Measurements from ENCODE around the gene CDKL4.

CDKL4 gene

GRCh38 chr2:39218391-39218790, 25.4 kb downstream of the CDKL4 start:
- no peak overlapping the region for H3K4me3 ChIP-seq (ENCODE audit: low read depth, low read length)
- no peak for TF ChIP-seq CTCF (IDR thresholded peaks at IDR 0.05; ENCODE audit: borderline replicate concordance, insufficient read depth, low read depth, low read length)

- TF ChIP-seq CTCF (IDR thresholded peaks at IDR 0.05; ENCODE audit: borderline replicate concordance, insufficient read depth, low read depth, low read length), result no peak
- H3K4me3 ChIP-seq (ENCODE audit: low read depth, low read length), result no peak overlapping the region
These were observed 26.6 kb downstream of the CDKL4 start for GRCh38 chr2:39217192-39217550.

- no peak overlapping the region for H3K4me3 ChIP-seq (ENCODE audit: low read depth, low read length)
- TF ChIP-seq CTCF (IDR thresholded peaks at IDR 0.05; ENCODE audit: borderline replicate concordance, insufficient read depth, low read depth, low read length), result no peak
These were observed 27.2 kb downstream of the CDKL4 start for GRCh38 chr2:39216346-39217191.

- TF ChIP-seq CTCF (IDR thresholded peaks at IDR 0.05; ENCODE audit: borderline replicate concordance, insufficient read depth, low read depth, low read length), result no peak
- H3K4me3 ChIP-seq (ENCODE audit: low read depth, low read length), result no peak overlapping the region
These were observed 28.2 kb downstream of the CDKL4 start for GRCh38 chr2:39215545-39215944.

GRCh38 chr2:39213015-39213414, 30.8 kb downstream of the CDKL4 start:
- no peak overlapping the region for H3K4me3 ChIP-seq (ENCODE audit: low read depth, low read length)
- no peak for TF ChIP-seq CTCF (IDR thresholded peaks at IDR 0.05; ENCODE audit: borderline replicate concordance, insufficient read depth, low read depth, low read length)

GRCh38 chr2:39210846-39211245, 32.9 kb downstream of the CDKL4 start:
- no peak overlapping the region for H3K4me3 ChIP-seq (ENCODE audit: low read depth, low read length)

More at GRCh38 chr2:39210846-39211245, 32.9 kb downstream of the CDKL4 start:
- no peak for TF ChIP-seq CTCF (IDR thresholded peaks at IDR 0.05; ENCODE audit: borderline replicate concordance, insufficient read depth, low read depth, low read length)
